HG03066 (cell line): Measurements from ENCODE around the gene TACC2.
"Not testable (repeated sequence)": the region's sequence is repeated elsewhere in the genome, so short reads cannot be mapped to it uniquely, and the experiment has no call there.

Experiments
- ATAC-seq: cut with Tn5 transposase; IDR thresholded peaks from one replicate; pipeline ENCODE4 v1.9.1; 2021; ENCODE audit warnings: low read depth; ENCODE audit not compliant: unreplicated experiment

Gene TACC2, protein sequence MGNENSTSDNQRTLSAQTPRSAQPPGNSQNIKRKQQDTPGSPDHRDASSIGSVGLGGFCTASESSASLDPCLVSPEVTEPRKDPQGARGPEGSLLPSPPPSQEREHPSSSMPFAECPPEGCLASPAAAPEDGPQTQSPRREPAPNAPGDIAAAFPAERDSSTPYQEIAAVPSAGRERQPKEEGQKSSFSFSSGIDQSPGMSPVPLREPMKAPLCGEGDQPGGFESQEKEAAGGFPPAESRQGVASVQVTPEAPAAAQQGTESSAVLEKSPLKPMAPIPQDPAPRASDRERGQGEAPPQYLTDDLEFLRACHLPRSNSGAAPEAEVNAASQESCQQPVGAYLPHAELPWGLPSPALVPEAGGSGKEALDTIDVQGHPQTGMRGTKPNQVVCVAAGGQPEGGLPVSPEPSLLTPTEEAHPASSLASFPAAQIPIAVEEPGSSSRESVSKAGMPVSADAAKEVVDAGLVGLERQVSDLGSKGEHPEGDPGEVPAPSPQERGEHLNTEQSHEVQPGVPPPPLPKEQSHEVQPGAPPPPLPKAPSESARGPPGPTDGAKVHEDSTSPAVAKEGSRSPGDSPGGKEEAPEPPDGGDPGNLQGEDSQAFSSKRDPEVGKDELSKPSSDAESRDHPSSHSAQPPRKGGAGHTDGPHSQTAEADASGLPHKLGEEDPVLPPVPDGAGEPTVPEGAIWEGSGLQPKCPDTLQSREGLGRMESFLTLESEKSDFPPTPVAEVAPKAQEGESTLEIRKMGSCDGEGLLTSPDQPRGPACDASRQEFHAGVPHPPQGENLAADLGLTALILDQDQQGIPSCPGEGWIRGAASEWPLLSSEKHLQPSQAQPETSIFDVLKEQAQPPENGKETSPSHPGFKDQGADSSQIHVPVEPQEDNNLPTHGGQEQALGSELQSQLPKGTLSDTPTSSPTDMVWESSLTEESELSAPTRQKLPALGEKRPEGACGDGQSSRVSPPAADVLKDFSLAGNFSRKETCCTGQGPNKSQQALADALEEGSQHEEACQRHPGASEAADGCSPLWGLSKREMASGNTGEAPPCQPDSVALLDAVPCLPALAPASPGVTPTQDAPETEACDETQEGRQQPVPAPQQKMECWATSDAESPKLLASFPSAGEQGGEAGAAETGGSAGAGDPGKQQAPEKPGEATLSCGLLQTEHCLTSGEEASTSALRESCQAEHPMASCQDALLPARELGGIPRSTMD (N-terminal part only)

DNA sequence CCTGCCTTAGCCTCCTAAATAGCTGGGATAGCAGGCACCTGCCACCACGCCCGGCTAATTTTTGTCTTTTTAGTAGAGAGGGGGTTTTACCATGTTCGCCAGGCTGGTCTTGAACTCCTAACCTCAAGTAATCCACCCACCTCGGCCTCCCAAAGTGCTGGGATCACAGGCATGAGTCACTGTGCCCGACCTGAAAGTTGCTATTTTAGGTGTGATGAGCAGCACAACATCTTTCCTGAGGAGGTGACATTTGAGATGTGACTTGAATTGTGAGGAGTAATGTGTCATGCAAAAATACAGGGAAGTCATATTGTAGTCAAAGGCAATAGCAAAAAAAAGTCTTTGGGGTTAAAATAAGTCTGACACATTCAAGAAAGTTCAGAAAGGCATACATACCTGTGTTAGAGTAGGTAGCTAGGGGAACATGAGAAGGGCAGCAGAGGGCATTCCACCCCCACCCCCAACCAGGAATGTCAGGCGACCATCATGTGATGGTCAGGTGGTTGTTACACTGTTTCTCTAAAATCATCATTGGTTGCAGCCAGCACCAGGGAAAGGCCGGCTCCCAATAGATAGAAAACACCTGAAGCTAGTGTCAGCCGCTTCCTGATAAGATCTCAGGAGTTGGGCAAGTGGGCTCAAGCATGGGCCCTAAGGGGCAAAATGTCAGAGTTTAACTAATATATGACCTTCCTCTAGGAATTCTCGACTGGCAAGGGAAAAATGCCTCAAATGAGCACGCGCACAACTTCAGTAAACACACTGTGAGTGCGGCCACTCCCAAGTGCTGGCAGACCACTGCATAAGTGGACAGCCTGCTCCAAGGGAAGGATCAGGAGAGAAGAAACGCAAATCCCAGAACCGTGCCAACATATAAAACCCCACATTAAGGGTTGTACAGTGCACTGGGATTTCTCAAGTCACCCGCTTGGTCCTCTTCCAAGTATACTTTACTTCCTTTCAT, at the start of gene TACC2:
TACC2 (plus strand) TSS at position 803 of the 964 bp plus-strand sequence. CDS start 32,819 bp downstream, outside the sequence.
- ATAC-seq = no peak

DNA sequence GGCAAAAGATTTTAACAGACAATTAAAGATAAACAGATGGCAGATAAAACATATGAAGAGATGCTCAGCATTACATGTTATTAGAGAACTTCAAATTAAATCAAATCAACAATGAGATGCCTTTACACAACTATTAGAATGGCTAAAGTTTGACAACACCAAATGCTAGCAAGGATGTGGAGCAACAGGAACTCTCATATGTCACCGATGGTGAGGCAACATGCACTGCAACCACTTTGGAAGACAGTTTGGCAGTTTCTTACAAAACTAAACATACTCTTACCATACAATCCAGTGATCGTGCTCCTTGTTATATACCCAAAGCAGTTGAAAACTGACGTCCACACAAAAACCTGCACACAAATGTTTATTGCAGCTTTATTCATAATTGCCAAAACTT, 47.4 kb upstream of the TACC2 start:
- ATAC-seq = no peak

DNA sequence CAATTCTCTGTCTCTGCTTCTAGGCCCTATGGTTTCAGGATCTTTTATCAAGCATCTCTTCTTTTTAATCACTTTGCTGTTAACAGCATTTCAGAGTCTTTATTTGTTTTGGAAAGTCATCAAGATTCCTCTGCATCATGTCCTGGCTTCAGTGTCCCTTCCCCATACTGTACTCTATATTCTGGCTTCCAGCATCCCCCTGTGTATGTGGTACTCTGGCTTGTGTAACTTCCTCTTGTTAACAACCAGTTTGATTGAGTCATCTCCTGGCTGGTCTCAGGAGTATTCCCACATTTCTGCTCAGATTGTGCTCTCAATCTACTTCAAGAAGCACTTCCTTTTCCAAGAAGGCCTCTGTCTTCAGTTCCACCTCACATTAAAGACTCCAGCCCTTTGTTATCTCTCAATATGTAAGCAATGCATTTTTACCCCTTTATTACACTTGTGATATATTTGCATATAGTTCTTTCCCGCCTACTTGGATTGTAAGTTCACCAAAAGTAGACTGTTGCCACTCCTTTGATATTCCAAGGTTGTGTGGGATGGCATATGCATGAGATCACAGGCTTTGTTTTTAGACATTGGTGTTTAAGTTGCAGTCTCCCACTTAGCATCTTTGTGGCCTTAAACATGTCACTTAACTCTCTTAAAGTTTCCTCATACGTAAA, 46.1 kb upstream of the TACC2 start:
- ATAC-seq = no peak

DNA sequence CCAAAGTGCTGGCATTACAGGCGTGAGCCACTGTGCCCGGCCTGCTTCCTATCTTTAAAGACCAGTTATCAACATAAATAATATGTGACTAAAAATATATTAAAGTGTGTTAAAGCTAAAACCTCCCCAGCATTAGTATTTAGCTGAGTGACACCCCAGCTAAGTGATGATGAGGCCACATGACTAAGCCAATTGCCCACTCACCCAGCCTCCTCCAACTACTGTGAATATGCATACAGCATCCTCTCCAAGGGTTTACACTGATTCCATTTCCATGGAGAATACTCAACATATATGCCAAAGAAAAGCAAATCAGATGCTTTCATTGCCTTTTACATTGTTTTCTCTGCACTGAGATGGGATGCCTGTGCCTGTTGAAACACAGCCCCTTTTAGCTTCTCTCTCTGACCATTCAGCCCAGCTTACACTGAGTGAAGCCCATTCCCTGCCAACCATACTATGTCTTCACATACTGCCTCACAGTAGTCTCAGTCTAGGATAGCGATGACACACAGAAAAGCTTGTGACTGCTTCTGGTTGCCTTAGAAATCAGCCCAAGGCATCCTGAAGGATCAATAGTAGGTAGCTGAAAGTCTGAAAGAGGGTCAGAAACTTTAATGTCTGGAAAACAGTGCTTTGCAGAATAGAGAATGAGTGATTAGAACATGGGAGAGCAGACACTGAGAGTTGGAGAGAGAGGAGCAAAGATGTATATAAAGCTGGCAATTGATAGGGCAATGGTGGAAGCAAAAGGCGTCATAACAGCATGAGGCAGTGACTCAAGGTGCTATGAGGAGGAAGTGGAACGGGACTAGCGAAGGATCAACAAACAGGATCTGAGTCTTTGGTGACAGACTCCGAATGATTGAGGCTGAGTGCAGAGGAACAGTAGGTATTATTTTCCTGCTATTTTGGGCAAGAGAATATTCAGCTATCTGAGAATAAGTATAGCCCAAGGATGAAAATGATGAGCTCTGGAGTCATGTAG, 41.3 kb upstream of the TACC2 start:
- ATAC-seq = no peak

DNA sequence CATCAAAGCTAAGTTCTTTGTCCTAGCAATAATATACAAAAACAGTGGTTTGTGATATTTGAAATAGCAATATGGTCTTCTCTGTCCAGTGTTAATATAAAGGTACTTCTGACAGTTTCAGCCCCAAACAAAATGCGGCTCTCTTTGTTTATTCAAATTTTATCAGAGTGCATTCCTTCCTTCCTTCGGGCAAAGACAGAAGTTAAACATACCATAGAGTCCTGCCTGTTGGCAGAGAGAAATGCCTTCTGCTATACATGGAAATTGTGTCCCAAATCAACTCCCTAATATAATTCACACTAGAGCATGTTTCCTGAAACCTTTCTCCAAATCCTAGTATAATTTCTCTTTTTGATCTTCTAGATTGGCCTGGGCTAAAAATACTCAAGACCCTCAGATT, 39.9 kb upstream of the TACC2 start:
- no peak for ATAC-seq

DNA sequence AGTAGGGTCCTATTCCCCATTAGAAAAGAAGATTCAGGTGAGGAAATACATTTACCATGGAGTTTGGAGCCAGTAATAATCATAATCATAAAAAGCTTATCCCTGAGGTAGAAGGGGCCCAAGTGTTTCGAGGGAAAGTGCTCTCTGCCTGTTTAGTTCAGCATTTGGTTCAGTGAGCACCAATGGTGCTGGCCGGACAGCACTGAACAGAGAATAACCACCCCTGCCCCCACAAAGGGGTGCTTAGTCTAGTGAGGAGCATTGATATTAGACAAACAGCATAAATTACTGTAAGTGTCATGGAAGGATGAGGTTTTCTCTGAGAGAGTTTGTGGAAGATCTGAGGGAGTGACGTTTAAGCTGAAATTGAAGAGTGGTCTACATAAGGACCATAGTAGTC, 39.5 kb upstream of the TACC2 start:
- no peak for ATAC-seq

DNA sequence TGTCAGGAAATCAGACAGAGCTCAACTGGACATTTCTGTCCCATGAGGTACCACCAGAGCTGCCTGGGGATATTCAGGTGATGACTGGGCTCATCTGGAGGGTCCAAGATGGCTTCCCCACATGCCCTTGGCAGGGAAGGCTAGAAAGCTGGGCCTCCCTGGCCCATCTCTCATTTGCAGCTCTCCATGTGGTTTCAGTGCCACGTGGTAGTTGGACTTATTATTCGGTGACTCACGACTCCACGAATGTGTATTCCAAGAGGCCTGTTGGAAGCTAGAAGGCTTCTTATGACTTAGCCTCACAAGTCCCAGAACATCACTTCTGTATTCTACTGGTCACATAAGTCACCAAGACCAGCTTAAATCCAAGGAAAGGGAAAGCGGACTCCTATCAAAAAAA, 36.7 kb upstream of the TACC2 start:
- ATAC-seq = no peak

DNA sequence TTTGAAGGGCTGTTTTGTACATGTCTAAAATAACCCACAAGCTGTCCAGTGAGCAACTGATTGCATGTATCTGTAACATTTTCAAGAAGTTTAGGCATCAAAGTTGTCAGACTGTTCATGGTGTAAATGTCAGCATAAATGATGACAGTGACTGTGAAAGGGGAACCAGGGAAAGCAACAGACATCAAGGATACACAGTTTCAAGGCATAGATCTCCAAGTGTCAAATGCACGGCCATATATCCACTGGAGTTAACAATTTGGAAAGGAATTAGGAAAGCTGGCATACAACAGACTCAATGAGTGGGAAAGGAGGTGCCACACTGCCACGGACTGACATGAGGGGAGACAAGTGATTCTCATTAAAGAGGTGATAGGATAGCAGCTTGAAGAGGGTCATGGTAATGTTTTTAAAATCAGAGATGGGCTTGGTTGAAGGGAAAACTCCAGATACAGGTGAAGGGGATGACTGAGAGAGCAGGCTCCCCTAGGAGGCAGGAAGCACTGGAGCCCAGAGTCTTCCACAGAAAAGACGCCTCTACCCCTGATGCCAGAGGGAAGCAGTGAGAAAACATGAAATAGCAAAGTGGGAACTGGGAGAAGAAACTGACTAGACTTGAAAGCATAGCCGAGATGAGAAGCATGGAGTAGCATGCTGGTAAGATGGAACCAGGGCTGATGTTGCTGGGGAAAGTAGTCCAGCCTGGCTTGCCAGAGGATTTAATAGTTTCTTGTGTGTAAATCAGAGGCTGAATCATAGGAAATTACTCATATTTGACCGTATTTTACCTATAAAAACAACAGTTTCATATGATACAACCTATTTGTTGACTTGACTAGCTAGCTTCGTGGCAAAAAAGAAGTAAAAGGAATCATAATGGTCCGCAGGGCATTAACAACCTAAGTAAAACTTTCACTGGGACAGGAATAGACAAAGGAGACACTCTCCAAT, 32.6 kb upstream of the TACC2 start:
- ATAC-seq = no peak

DNA sequence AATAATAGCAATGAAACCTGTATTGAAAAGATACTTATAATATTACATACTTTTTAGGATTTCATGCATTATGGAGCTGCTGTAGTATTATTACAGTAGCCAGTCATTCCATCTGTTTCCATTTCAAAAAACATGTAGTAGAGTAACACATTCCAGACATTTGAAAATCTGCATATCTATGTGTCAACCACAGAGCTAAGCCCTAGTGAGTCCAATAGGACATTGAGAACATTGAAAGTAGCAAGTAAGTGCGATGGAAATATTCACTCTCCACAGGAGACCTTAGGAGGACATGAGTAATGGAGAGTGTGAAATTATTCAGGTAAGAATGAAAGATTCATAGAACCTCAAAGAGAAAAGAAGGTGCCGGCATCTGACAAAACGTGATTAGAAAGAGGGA, 29.3 kb upstream of the TACC2 start:
- no peak for ATAC-seq

DNA sequence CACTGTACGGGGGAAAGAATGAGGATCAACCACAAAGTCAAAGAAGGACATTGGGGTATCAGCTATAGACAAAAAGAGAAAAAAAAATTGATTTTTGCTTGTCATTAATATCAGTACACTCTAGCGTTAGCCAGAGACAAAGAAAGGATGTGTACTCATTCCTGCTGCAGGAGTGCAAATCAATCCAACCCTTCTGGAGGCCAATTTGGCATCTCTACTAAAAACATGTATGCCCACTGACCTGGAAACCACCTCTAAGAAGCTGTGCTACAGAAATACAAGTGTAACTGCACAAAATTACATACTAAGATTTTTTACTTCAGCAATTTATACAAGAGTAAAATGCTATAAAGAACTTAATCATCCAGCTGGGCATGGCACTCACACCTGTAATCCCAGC, 27.5 kb upstream of the TACC2 start:
- no peak for ATAC-seq

DNA sequence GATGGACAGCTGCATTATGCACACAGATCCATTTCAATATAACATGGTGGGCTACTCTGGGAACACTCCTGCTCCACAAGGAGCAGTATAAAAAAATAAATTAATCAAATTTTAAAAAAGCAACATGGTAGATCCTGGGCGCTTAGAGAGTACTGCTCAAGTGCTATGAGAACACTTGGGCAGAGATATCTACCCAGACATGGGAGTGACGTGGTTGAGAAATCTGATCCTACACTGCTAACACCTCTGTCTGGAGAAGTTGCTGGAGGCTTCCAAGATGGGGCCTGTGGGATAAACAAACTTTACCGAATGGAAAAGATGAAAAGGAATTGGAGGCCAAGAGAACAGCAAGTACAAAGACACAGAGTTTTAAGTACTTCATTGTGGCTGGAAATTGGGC, 23.0 kb upstream of the TACC2 start:
- ATAC-seq = no peak

DNA sequence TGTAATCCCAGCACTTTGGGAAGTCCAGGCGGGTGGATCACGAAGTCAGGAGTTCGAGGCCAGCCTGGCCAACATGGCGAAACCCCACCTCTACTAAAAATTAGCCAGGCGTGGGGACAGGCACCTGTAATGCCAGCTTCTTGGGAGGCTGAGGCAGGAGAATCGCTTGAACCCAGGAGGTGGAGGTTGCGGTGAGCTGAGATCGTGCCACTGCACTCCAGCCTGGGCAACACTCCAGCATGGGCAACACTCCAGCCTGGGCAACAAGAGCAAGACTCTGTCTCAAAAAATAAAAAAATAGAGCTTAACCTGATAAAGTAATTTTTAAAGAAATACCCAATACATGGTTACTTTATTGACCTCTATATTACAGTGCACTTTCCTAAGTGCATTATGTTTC, 19.9 kb upstream of the TACC2 start:
- not testable (repeated sequence) for ATAC-seq

DNA sequence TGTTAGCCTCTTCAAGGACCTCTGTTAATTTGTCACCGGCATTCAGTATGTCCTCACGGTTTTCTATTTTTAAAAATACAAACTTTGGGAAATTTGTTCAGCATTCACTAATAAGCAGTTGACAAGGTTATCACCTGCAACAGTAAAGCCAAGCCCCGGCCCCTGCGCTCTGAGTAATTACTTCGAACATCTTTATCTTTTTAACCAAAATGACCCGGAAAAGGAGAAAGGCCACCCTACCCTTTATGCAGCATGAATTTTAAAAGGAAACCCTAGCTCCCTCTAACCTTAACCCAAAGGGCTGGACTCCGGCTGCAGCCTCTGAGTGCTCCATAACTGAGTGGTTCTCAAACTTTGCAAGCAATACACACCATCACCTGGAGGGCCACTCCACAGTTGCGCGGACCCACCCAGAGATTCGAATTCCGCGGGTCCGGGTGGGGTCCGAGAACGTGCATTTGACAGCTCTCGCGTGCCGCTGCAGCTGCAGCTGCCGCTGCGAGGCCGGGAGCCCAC, 14.9 kb upstream of the TACC2 start:
- ATAC-seq = no peak

DNA sequence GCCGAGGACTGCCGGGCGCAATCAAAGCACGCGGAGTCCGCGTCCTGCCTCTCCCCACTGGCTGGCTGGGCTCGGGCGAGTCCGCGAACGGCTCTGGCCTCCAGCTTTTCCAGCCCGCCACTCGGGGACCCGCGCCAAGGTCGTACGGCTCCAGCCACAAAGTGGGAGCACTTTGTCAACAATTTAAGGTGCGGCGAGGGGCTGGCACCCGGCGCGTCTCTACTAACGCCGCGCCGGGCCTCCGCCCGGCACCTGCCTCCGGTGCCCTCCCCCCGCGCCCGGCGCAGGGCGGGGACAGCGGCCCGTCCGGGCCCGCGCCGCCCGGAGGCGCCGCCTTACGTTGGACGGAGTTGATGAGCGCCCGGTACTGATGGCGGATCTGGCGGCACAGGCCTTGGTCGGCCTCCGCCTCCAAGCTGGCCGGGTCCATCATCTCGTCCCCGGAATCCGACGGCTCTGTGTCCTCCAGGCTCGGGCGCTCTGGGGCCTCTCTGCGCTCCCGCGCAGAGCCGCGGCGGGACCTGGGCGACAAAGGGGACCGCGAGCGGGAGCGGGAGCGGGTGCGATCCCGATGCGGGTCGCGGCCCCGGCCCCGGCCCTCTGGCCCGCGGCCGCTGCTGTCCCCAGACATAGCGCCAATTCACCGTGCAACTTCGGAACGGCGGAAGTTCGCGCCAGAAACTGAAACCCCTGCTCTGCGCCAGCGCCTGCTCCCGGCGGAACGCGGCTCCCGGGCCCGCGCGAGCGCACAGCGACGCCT, 14.2 kb upstream of the TACC2 start, which contains the start of gene NSMCE4A:
NSMCE4A (minus strand) TSS at position 683 of the 760 bp plus-strand sequence; CDS start at position 631, 52 bp downstream.
- ATAC-seq = peak; percentile 85

DNA sequence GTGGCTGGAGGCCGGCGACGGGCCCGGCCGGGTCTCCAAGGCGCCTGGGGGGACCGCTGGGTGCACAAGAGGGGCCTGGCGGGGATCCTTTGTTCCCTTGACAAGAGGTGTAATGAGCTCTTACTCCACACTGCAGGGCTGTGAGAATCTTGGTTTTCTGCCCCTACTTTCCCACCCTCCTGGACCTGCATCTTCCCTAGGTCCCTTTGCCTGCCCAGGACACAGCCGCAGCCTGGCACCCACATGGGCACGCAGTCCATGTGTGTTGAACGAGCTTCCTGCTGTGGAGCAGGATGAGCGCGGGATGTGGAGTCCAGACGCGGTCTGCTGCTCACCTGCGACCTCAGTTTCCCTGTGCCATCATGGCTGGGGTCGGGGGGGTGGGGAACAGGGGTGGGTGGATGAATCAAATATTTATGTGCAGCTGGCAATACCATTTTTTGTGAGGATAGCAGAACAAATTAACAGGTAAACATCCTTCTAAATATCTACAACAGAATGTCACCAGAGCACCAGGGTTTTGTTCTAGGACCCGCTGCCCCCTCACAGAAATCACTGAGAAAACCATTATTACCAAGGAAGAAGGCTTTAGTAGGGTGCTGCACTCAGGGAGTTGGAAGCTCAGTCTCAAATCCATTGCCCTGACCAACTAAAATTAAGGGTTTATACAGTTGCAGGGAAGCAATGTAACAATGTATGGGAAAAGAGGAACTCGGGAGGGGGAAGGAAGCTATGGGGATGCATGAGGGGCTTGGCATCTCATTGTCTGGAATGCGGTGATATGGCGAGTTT, 13.5 kb upstream of the TACC2 start:
- ATAC-seq = peak; percentile 11
